Activated naive CD4-positive, alpha-beta T cell (primary cell): ENCODE results near the gene FBXO45.
"Not testable (repeated sequence)": the region's sequence is repeated elsewhere in the genome, so short reads cannot be mapped to it uniquely, and the experiment has no call there.

Experiments
- DNase-seq, 4 experiments: peaks; one replicate each; lab custom pipeline; 2025; lab: John Stamatoyannopoulos, UW

Gene FBXO45

GRCh38 chr3:196568246-196569002 is at the start of gene FBXO45, which contains the start of gene WDR53:
Gene FBXO45, plus strand, starts transcription at chr3:196568660. Its CDS starts 325 bp downstream, at chr3:196568985.
Gene WDR53, minus strand, starts transcription at chr3:196568554. Its CDS starts 7,079 bp downstream, at chr3:196561475.
- peak; percentile 84 to 94 (median 88) for DNase-seq

GRCh38 chr3:196518966-196519717 is 49.3 kb upstream of the FBXO45 start:
- DNase-seq = peak in 3 of 4 experiments; percentile 4 to 13 (median 9)

GRCh38 chr3:196519718-196520082 is 48.8 kb upstream of the FBXO45 start:
- DNase-seq = no peak

GRCh38 chr3:196521291-196521690 is 47.2 kb upstream of the FBXO45 start:
- not testable (repeated sequence) for DNase-seq

GRCh38 chr3:196523841-196524240 is 44.6 kb upstream of the FBXO45 start:
- no peak for DNase-seq

GRCh38 chr3:196524527-196524926 is 43.9 kb upstream of the FBXO45 start:
- no peak for DNase-seq

GRCh38 chr3:196525141-196525540 is 43.3 kb upstream of the FBXO45 start:
- DNase-seq = no peak

GRCh38 chr3:196528639-196529233 is 39.7 kb upstream of the FBXO45 start:
- peak; percentile 33 to 65 (median 52) for DNase-seq

GRCh38 chr3:196531418-196531817 is 37.0 kb upstream of the FBXO45 start:
- no peak for DNase-seq

- DNase-seq = no peak
These were observed 35.2 kb upstream of the FBXO45 start for GRCh38 chr3:196533260-196533681.

- peak in 3 of 4 experiments; percentile 30 to 62 (median 45) for DNase-seq
These were observed 31.0 kb upstream of the FBXO45 start for GRCh38 chr3:196537319-196537984.

- DNase-seq = no peak
These were observed 26.6 kb upstream of the FBXO45 start for GRCh38 chr3:196541684-196542445.

GRCh38 chr3:196544491-196544992 is 23.9 kb upstream of the FBXO45 start:
- DNase-seq = no peak

- DNase-seq = no peak
These were observed 21.9 kb upstream of the FBXO45 start for GRCh38 chr3:196546537-196546936.

- DNase-seq = no peak
These were observed 21.4 kb upstream of the FBXO45 start for GRCh38 chr3:196547067-196547466.

GRCh38 chr3:196549312-196549711 is 19.1 kb upstream of the FBXO45 start:
- not testable (repeated sequence) for DNase-seq

- not testable (repeated sequence) for DNase-seq
These were observed 18.3 kb upstream of the FBXO45 start for GRCh38 chr3:196550172-196550571.

GRCh38 chr3:196552253-196552652 is 16.2 kb upstream of the FBXO45 start:
- DNase-seq = no peak

GRCh38 chr3:196553551-196553950 is 14.9 kb upstream of the FBXO45 start:
- no peak for DNase-seq

- DNase-seq = no peak
These were observed 14.3 kb upstream of the FBXO45 start for GRCh38 chr3:196554205-196554604.

- no peak for DNase-seq
These were observed 13.2 kb upstream of the FBXO45 start for GRCh38 chr3:196555295-196555694.
